Measurements from ENCODE around the gene DGKI. TPM values are rescaled to one million over a fixed set of nuclear protein-coding genes. Genes with fewer than 3 reads are reported as not detected.

DGKI gene
- total and polyA plus RNA-seq, 2 of the 4 experiments (the other 2 are of a cell fraction), result 3.9 to 15.8 TPM

DNA sequence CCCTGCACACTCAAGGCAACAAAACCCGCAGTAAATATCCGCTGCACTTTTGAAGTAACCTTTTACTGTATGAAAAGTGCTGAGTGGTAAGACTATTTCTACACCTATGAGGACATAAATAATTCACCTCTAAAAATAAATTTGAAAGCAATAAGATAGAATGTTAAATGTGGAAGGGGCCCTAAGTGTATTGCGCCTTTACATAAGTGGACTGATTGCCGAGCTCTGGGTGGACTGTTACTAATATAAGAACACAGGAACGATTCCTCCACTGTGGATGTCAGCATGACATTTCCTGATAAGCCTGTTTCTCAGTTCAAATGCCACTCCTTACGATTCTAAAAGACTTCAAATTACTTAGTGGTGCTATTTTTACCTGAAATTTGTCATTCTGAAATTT lies 311.2 kb downstream of the DGKI start:
- no peak overlapping the region for H3K4me2 ChIP-seq (ENCODE audit: low read depth, low read length)
- H3K9me3 ChIP-seq (ENCODE audit: control insufficient read depth, insufficient read depth, low read length), result no peaks in the 10 kb centered on the region
- H3K27ac ChIP-seq (ENCODE audit: insufficient read depth, low read length), result no peak overlapping the region
- H3K23ac ChIP-seq (ENCODE audit: low read depth, low read length), result no peak overlapping the region
- H4K5ac ChIP-seq (ENCODE audit: low read depth, low read length), result no peak overlapping the region; the same call in 1 of the 2 replicates
- H3K4me3 ChIP-seq (ENCODE audit: insufficient read depth, low read depth, low read length), result no peak overlapping the region
- H4K8ac ChIP-seq (ENCODE audit: low read depth in 2 of 2, low read length in 2 of 2), result no peak overlapping the region; a peak in 1 of 4 replicates
- no peak overlapping the region for H3K14ac ChIP-seq (replicated peaks; ENCODE audit: low read depth, low read length)
- H4K91ac ChIP-seq (ENCODE audit: insufficient read depth, low read depth, low read length), result peak overlapping the region; percentile 67; the same call in 1 of the 2 replicates
- H3K27me3 ChIP-seq (ENCODE audit: control insufficient read depth, insufficient read depth, low read length), result no peaks in the 10 kb centered on the region
- H2AK5ac ChIP-seq (ENCODE audit: low read depth, low read length), result peak overlapping the region; percentile 48; the same call in 1 of the 2 replicates
- H3K18ac ChIP-seq (ENCODE audit: low read depth, low read length), result no peak overlapping the region
- dilution Hi-C loops (cut with HindIII; ENCODE audit: low sequenced_read_pairs, unreplicated experiment), result no loop called here
- peak overlapping the region; percentile 57 for H3K4ac ChIP-seq (ENCODE audit: low read depth, low read length)
- no peak overlapping the region for H3K56ac ChIP-seq (ENCODE audit: extremely low read depth, insufficient read depth, low read length)
- H3K4me1 ChIP-seq (ENCODE audit: control insufficient read depth, insufficient read depth, low read length), result peaks cover 12% of the 10 kb centered on the region
- peaks cover 0 to 7% of the 10 kb centered on the region in 2 experiments; a peak in 1 of 4 replicates for H3K79me1 ChIP-seq (ENCODE audit: low read depth in 1 of 2, low read length in 2 of 2)
- intact Hi-C loops (cut with micrococcal nuclease), result loop anchor here (5.0 kb wide), 1 partner anchor 42 kb away; no protein-coding TSS in a partner anchor
- H2BK5ac ChIP-seq (ENCODE audit: low read depth, low read length, poor library complexity, severe bottlenecking), result no peak overlapping the region
- ATAC-seq (ENCODE audit: low read depth), result no peak
- peaks cover 5% of the 10 kb centered on the region; the same call in 1 of the 2 replicates for H3K9me1 ChIP-seq (ENCODE audit: insufficient read depth, low read length)
- H3K36me3 ChIP-seq (ENCODE audit: control insufficient read depth, insufficient read depth, low read length), result no peaks in the 10 kb centered on the region
- no peak for DNase-seq
- BruUV-seq (replicated peaks), result no TSS peak
- WGBS, 2 experiments (ENCODE audit: extremely low coverage in 2 of 2, insufficient read length in 1 of 2), result no CpG with 5 or more reads among the region's 6 CpGs
- peak overlapping the region; percentile 83; the same call in 2 of the 3 replicates for H2BK15ac ChIP-seq (ENCODE audit: low read depth, low read length)
- peak overlapping the region; percentile 84 for H2BK20ac ChIP-seq (ENCODE audit: low read depth, low read length)
- POLR2A ChIA-PET (ENCODE audit: unreplicated experiment), result no interaction called here
- no peak overlapping the region for H2AK9ac ChIP-seq (replicated peaks; ENCODE audit: low read depth, low read length, poor library complexity)
- no peak for TF ChIP-seq BHLHE40 (IDR thresholded peaks at IDR 0.05; ENCODE audit: low read depth, low read length)
- no peak for TF ChIP-seq FOS (IDR thresholded peaks at IDR 0.05; ENCODE audit: low read depth, low read length)
- no peak for TF ChIP-seq CEBPB (IDR thresholded peaks at IDR 0.05; ENCODE audit: low read depth, low read length)
- TF ChIP-seq SMC3 (IDR thresholded peaks at IDR 0.05; ENCODE audit: low read depth, low read length), result no peak
- TF ChIP-seq NFE2L2 (IDR thresholded peaks at IDR 0.05; ENCODE audit: low read depth, low read length), result no peak
- TF ChIP-seq RAD21 (IDR thresholded peaks at IDR 0.05; ENCODE audit: low read length), result no peak
- TF ChIP-seq CHD1 (IDR thresholded peaks at IDR 0.05; ENCODE audit: low read depth, low read length), result no peak
- no peak for TF ChIP-seq MAZ (IDR thresholded peaks at IDR 0.05; ENCODE audit: borderline replicate concordance, low read depth, low read length)
- no peak for TF ChIP-seq RCOR1 (IDR thresholded peaks at IDR 0.05; ENCODE audit: insufficient replicate concordance, low read length)
- no peak overlapping the region for H2AFZ ChIP-seq (replicated peaks; ENCODE audit: low read length, poor library complexity)
- H3K9ac ChIP-seq (ENCODE audit: low read depth, low read length), result no peak overlapping the region
- H4K20me1 ChIP-seq (ENCODE audit: insufficient read depth, low read length), result no peaks in the 10 kb centered on the region
- CTCF ChIA-PET, result no interaction called here
- H2BK120ac ChIP-seq (ENCODE audit: low read depth, low read length), result peak overlapping the region; percentile 75
- in situ Hi-C loops (cut with MboI; ENCODE audit: low sequenced_read_pairs), result no loop called here
